Stomach (tissue), 4 donors: ENCODE results near the gene TMEM40.

Experiments
- EP300 ChIP-seq: sonication (generic); formaldehyde crosslinking; IDR thresholded peaks from one replicate; pipeline ENCODE4 v1.6.1; 2017; ENCODE audit warnings: antibody characterized with exemption
- POLR2A ChIP-seq, 4 donors: fragments of 450-650 bp; IDR thresholded peaks; one replicate each; pipeline ENCODE4 v1.6.1; 2016; ENCODE audit warnings: antibody characterized with exemption in 4 of 4, control low read depth in 2 of 4, mild to moderate bottlenecking in 1 of 4, moderate library complexity in 1 of 4

DNA sequence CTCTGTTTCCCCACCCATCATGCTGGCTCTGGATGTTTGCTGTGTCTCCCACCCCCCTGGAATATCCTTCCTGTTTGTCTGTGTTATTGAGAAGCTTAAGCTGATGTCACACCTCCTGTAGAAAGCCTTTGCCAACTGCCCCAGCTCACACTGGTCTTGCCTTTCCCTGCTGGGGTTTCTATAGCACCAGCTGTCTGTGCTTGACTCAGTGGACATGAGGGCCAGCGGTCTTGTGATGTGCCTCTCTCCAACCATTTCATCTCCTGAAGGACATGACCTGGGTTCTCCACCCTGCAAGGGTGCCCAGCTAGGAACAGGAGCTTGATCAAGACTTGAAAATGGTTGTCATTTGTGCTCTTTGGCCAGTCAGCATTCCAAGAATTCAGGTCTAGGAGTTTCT is 14.7 kb downstream of the TMEM40 start:
- no peak for TF ChIP-seq POLR2A (IDR thresholded peaks at IDR 0.05)
- TF ChIP-seq EP300: no peak
